ENCODE measurements around the gene TMEM245.

- TF ChIP-seq CTCF (IDR thresholded peaks at IDR 0.05) (no peak), EZH2 (IDR thresholded peaks at IDR 0.05) (no peak), EZH2phosphoT487 (IDR thresholded peaks at IDR 0.05) (no peak)
Observed at GRCh38 chr9:109010746-109011145, 109.0 kb downstream of the TMEM245 start.
